WTC11 (cell line): Measurements from ENCODE around the gene FUT8.

Experiments
- ATF1 ChIP-seq: sonication (generic); formaldehyde crosslinking; IDR thresholded peaks from 2 replicates; pipeline ENCODE4 v1.8.1; 2023; ENCODE audit warnings: mild to moderate bottlenecking, moderate library complexity, missing genetic modification reagents
- ETV6 ChIP-seq: sonication (generic); formaldehyde crosslinking; IDR thresholded peaks from 2 replicates; pipeline ENCODE4 v1.8.1; 2022; ENCODE audit warnings: mild to moderate bottlenecking, missing genetic modification reagents
- NR1H2 ChIP-seq: sonication (generic); formaldehyde crosslinking; IDR thresholded peaks from 2 replicates; pipeline ENCODE4 v1.9.0; 2021; ENCODE audit warnings: mild to moderate bottlenecking, moderate library complexity, missing genetic modification reagents
- NR2C2 ChIP-seq: sonication (generic); formaldehyde crosslinking; IDR thresholded peaks from 2 replicates; pipeline ENCODE4 v1.8.0; 2022; ENCODE audit warnings: mild to moderate bottlenecking, missing genetic modification reagents
- NR3C1 ChIP-seq: sonication (generic); formaldehyde crosslinking; conservative IDR thresholded peaks from 2 replicates; pipeline ENCODE4 v1.8.1; 2023; ENCODE audit warnings: low read depth, mild to moderate bottlenecking, missing genetic modification reagents
- SP1 ChIP-seq: sonication (generic); formaldehyde crosslinking; conservative IDR thresholded peaks from 2 replicates; pipeline ENCODE4 v1.8.1; 2022; ENCODE audit warnings: missing genetic modification reagents
- TEAD4 ChIP-seq: sonication (generic); formaldehyde crosslinking; IDR thresholded peaks from 2 replicates; pipeline ENCODE4 v1.8.0; 2022; ENCODE audit warnings: mild to moderate bottlenecking, missing genetic modification reagents
- ZNF219 ChIP-seq: sonication (generic); formaldehyde crosslinking; IDR thresholded peaks from 2 replicates; pipeline ENCODE4 v1.8.0; 2023; ENCODE audit warnings: missing genetic modification reagents, mild to moderate bottlenecking, borderline replicate concordance
- TF ChIP-seq, protein P1 (sequence below): sonication (generic); formaldehyde crosslinking; IDR thresholded peaks from 2 replicates; pipeline ENCODE4 v1.8.1; 2022; ENCODE audit warnings: low read depth, missing genetic modification reagents, borderline replicate concordance
- TF ChIP-seq, protein P2 (sequence below): sonication (generic); formaldehyde crosslinking; IDR thresholded peaks from 2 replicates; pipeline ENCODE4 v1.8.1; 2023; ENCODE audit warnings: mild to moderate bottlenecking, missing genetic modification reagents, borderline replicate concordance
- TF ChIP-seq, protein P3 (sequence below): fragments of 200-600 bp; IDR thresholded peaks from 2 replicates; pipeline ENCODE4 v1.8.0; 2022; ENCODE audit warnings: antibody characterized with exemption
- TF ChIP-seq, protein P4 (sequence below): sonication (generic); formaldehyde crosslinking; IDR thresholded peaks from 2 replicates; pipeline ENCODE4 v1.8.0; 2022; ENCODE audit warnings: mild to moderate bottlenecking, missing genetic modification reagents
- TF ChIP-seq, protein P5 (sequence below): sonication (generic); formaldehyde crosslinking; IDR thresholded peaks from 2 replicates; pipeline ENCODE4 v1.8.0; 2023; ENCODE audit warnings: missing genetic modification reagents
- TF ChIP-seq, protein P6 (sequence below): sonication (generic); formaldehyde crosslinking; IDR thresholded peaks from 2 replicates; pipeline ENCODE4 v1.8.1; 2022; ENCODE audit warnings: missing genetic modification reagents, borderline replicate concordance

DNA sequence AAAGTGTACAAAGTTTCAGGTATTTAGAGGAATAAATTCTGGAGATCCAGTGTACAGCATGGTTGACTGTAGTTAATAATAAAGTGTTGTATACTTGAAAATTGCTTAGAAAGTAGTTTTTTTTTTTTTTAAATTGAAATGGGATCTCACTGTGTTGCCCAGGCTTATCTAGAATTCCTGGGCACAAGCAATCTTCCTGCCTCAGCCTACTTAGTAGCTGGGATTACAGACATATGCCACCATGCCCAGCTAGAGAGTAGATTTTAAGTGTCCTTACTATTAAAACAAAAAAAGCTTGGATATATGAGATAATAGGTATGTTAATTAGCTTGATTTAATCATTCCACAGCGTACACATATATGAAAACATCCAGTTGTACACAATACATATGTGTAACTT lies 27.7 kb downstream of the FUT8 start:
- TF ChIP-seq, protein P1, sequence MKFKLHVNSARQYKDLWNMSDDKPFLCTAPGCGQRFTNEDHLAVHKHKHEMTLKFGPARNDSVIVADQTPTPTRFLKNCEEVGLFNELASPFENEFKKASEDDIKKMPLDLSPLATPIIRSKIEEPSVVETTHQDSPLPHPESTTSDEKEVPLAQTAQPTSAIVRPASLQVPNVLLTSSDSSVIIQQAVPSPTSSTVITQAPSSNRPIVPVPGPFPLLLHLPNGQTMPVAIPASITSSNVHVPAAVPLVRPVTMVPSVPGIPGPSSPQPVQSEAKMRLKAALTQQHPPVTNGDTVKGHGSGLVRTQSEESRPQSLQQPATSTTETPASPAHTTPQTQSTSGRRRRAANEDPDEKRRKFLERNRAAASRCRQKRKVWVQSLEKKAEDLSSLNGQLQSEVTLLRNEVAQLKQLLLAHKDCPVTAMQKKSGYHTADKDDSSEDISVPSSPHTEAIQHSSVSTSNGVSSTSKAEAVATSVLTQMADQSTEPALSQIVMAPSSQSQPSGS = no peak
- no peak for TF ChIP-seq TEAD4 (CRISPR knock-in tag)
- TF ChIP-seq, protein P2, sequence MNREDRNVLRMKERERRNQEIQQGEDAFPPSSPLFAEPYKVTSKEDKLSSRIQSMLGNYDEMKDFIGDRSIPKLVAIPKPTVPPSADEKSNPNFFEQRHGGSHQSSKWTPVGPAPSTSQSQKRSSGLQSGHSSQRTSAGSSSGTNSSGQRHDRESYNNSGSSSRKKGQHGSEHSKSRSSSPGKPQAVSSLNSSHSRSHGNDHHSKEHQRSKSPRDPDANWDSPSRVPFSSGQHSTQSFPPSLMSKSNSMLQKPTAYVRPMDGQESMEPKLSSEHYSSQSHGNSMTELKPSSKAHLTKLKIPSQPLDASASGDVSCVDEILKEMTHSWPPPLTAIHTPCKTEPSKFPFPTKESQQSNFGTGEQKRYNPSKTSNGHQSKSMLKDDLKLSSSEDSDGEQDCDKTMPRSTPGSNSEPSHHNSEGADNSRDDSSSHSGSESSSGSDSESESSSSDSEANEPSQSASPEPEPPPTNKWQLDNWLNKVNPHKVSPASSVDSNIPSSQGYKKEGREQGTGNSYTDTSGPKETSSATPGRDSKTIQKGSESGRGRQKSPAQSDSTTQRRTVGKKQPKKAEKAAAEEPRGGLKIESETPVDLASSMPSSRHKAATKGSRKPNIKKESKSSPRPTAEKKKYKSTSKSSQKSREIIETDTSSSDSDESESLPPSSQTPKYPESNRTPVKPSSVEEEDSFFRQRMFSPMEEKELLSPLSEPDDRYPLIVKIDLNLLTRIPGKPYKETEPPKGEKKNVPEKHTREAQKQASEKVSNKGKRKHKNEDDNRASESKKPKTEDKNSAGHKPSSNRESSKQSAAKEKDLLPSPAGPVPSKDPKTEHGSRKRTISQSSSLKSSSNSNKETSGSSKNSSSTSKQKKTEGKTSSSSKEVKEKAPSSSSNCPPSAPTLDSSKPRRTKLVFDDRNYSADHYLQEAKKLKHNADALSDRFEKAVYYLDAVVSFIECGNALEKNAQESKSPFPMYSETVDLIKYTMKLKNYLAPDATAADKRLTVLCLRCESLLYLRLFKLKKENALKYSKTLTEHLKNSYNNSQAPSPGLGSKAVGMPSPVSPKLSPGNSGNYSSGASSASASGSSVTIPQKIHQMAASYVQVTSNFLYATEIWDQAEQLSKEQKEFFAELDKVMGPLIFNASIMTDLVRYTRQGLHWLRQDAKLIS = no peak
- TF ChIP-seq, protein P3, sequence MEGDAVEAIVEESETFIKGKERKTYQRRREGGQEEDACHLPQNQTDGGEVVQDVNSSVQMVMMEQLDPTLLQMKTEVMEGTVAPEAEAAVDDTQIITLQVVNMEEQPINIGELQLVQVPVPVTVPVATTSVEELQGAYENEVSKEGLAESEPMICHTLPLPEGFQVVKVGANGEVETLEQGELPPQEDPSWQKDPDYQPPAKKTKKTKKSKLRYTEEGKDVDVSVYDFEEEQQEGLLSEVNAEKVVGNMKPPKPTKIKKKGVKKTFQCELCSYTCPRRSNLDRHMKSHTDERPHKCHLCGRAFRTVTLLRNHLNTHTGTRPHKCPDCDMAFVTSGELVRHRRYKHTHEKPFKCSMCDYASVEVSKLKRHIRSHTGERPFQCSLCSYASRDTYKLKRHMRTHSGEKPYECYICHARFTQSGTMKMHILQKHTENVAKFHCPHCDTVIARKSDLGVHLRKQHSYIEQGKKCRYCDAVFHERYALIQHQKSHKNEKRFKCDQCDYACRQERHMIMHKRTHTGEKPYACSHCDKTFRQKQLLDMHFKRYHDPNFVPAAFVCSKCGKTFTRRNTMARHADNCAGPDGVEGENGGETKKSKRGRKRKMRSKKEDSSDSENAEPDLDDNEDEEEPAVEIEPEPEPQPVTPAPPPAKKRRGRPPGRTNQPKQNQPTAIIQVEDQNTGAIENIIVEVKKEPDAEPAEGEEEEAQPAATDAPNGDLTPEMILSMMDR = no peak
- TF ChIP-seq NR3C1 = no peak
- TF ChIP-seq NR2C2 (CRISPR knock-in tag) = no peak
- TF ChIP-seq, protein P4, sequence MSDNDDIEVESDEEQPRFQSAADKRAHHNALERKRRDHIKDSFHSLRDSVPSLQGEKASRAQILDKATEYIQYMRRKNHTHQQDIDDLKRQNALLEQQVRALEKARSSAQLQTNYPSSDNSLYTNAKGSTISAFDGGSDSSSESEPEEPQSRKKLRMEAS = no peak
- no peak for TF ChIP-seq ATF1 (CRISPR knock-in tag)
- TF ChIP-seq NR1H2 (CRISPR knock-in tag) = no peak
- TF ChIP-seq, protein P5, sequence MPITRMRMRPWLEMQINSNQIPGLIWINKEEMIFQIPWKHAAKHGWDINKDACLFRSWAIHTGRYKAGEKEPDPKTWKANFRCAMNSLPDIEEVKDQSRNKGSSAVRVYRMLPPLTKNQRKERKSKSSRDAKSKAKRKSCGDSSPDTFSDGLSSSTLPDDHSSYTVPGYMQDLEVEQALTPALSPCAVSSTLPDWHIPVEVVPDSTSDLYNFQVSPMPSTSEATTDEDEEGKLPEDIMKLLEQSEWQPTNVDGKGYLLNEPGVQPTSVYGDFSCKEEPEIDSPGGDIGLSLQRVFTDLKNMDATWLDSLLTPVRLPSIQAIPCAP = no peak
- no peak for TF ChIP-seq ZNF219 (CRISPR knock-in tag)
- TF ChIP-seq SP1 (CRISPR knock-in tag) = no peak
- TF ChIP-seq ETV6 (CRISPR knock-in tag) = no peak
- TF ChIP-seq, protein P6, sequence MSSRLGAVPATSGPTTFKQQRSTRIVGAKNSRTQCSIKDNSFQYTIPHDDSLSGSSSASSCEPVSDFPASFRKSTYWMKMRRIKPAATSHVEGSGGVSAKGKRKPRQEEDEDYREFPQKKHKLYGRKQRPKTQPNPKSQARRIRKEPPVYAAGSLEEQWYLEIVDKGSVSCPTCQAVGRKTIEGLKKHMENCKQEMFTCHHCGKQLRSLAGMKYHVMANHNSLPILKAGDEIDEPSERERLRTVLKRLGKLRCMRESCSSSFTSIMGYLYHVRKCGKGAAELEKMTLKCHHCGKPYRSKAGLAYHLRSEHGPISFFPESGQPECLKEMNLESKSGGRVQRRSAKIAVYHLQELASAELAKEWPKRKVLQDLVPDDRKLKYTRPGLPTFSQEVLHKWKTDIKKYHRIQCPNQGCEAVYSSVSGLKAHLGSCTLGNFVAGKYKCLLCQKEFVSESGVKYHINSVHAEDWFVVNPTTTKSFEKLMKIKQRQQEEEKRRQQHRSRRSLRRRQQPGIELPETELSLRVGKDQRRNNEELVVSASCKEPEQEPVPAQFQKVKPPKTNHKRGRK (CRISPR knock-in tag) = no peak
